Activated CD8-positive, alpha-beta T cell treated with anti-CD3 and anti-CD28 coated beads for 36 hours (primary cell): ENCODE data around the gene MAN1A1. TPM values are rescaled to one million over a fixed set of nuclear protein-coding genes. Genes with fewer than 3 reads are reported as not detected.

ENCODE experiments used
- ATAC-seq: fragments of 200-7000 bp; cut with Tn5 transposase; one replicate; pipeline ENCODE4 v1.10.0; 2021; ENCODE audit warnings: mild to moderate bottlenecking, moderate library complexity
- CTCF ChIA-PET: fragments of 350-600 bp; sonication (Branson Sonifier 250); formaldehyde crosslinking; loops from one replicate; lab custom pipeline; 2021; ENCODE audit warnings: antibody characterized with exemption; lab: Charles Lee
- POLR2A ChIA-PET: fragments of 350-600 bp; sonication (Branson Sonifier 250); formaldehyde crosslinking; loops from one replicate; lab custom pipeline; 2021; ENCODE audit warnings: antibody characterized with exemption; lab: Charles Lee
- DNase-seq: peaks from one replicate; pipeline ENCODE4 v3.0.0-alpha.2; 2020
- H3K27ac Mint-ChIP-seq: one replicate; pipeline ENCODE4 v1.8.0; 2021; ENCODE audit warnings: mild to moderate bottlenecking, mixed read lengths
- H3K27me3 Mint-ChIP-seq: one replicate; pipeline ENCODE4 v1.8.0; 2021; ENCODE audit warnings: mixed read lengths
- H3K36me3 Mint-ChIP-seq: one replicate; pipeline ENCODE4 v1.8.0; 2021; ENCODE audit warnings: low read depth, mixed read lengths
- H3K4me1 Mint-ChIP-seq: one replicate; pipeline ENCODE4 v1.8.0; 2021; ENCODE audit warnings: low read depth, mixed read lengths
- H3K4me3 Mint-ChIP-seq: one replicate; pipeline ENCODE4 v1.8.0; 2021; ENCODE audit warnings: mild to moderate bottlenecking, moderate library complexity, mixed read lengths
- H3K9me3 Mint-ChIP-seq: one replicate; pipeline ENCODE4 v1.8.0; 2021; ENCODE audit warnings: mixed read lengths
- intact Hi-C: fragments of 100-400 bp; cut with micrococcal nuclease; formaldehyde crosslinking; loops from one replicate; pipeline ENCODE4 v1.10.0; 2022
- total RNA-seq, 2 experiments: library from RNA; stranded (reverse); gene quantifications; one replicate each; pipeline ENCODE4 v1.2.3, GENCODE V29; 2021
- TF ChIP-seq, protein P1 (sequence below): fragments of 200-600 bp; IDR thresholded peaks from one replicate; pipeline ENCODE4 v1.8.0; 2022; ENCODE audit warnings: antibody characterized with exemption, mild to moderate bottlenecking

Gene MAN1A1
- total RNA-seq, 2 experiments from 2014 or later: 18.5 to 19.4 TPM

DNA sequence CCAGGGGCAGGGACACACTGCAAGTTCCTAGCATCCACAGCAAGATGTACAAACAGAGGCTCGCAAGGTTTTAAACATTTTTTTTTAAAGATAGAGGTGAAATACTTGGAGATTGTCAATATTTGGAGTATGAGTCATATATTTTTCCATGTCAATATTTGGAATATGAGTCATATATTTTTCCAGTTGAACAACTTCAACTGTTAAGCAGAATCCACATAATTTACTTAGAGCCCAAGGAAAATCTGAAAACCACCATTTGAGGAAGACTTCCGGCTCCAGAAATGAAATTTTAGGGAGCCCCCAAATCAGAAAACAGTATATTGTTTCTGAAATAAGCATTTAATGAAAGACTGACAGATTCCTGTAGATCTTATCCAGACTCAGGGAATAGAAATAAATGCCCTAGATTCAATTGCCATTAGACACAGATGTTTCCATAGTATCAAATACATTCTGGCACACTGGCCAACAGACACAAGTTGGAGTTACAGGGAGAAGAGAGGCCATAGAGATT is 219.5 kb downstream of the MAN1A1 start:
- Mint-ChIP-seq H3K27ac (no peak overlapping the region), H3K36me3 (no peaks in the 10 kb centered on the region), H3K4me3 (no peak overlapping the region), H3K27me3 (peaks cover 2% of the 10 kb centered on the region), H3K9me3 (no peaks in the 10 kb centered on the region), H3K4me1 (peaks cover 7% of the 10 kb centered on the region)
- POLR2A ChIA-PET: interaction anchor here (1.1 kb wide), 1 partner anchor 18 kb away, joined by 3 read pairs; no protein-coding TSS in a partner anchor
- DNase-seq (no peak), ATAC-seq (no peak)
- intact Hi-C loops: no loop called here
- TF ChIP-seq, protein P1, sequence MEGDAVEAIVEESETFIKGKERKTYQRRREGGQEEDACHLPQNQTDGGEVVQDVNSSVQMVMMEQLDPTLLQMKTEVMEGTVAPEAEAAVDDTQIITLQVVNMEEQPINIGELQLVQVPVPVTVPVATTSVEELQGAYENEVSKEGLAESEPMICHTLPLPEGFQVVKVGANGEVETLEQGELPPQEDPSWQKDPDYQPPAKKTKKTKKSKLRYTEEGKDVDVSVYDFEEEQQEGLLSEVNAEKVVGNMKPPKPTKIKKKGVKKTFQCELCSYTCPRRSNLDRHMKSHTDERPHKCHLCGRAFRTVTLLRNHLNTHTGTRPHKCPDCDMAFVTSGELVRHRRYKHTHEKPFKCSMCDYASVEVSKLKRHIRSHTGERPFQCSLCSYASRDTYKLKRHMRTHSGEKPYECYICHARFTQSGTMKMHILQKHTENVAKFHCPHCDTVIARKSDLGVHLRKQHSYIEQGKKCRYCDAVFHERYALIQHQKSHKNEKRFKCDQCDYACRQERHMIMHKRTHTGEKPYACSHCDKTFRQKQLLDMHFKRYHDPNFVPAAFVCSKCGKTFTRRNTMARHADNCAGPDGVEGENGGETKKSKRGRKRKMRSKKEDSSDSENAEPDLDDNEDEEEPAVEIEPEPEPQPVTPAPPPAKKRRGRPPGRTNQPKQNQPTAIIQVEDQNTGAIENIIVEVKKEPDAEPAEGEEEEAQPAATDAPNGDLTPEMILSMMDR: peak; percentile 10
- CTCF ChIA-PET: interaction anchor here (0.6 to 2.1 kb wide), 35 partner anchors 8 to 926 kb away, joined by 3 to 29 read pairs (median 4); no protein-coding TSS in a partner anchor

DNA sequence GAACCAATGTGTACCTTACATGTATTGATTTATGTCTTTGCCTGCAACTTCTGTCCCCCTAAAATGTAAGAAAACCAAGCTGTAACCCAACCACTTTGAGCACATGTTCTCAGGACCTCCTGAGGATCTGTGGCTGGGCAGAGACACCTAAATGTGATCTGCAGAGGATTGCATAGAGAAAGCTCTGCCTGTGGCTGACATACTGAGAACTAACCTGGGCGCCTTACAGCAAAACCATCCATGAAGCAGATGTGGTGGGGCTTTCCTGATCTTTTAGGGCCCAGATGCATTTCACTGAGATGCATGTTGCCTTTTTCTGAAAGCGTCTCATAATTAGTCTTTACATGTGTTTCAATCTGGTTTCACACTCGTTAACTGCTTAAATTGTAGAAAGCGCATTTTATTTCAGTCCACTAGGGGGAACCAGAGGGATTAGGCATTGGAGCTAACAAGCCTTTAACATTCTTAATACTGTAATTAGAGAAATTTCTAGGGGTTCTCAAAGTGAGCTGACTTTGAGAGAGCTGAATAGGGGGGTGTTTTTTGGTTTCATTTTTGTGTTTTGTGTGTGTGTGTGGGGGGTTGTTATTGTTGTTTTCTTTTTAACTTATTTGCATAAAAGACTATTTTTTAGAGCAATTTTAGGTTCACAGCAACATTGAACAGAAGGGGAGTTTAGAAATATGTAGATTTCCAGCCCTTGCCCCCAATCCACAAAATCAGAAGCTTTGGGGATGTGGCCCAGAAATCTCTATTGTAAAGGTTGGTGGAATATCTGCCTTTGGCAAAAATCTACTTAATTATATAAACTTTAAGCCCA is 220.2 kb downstream of the MAN1A1 start:
- CTCF ChIA-PET: interaction anchor here (0.6 to 2.1 kb wide), 39 partner anchors 9 to 927 kb away, joined by 3 to 29 read pairs (median 4); no protein-coding TSS in a partner anchor
- H3K27ac Mint-ChIP-seq: no peak overlapping the region
- POLR2A ChIA-PET: interaction anchor here (1.1 kb wide), 1 partner anchor 18 kb away, joined by 3 read pairs; no protein-coding TSS in a partner anchor
- TF ChIP-seq, protein P1: peak; percentile 80
- H3K4me3 Mint-ChIP-seq: no peak overlapping the region
- H3K36me3 Mint-ChIP-seq: no peaks in the 10 kb centered on the region
- H3K9me3 Mint-ChIP-seq: no peaks in the 10 kb centered on the region
- peaks cover 2% of the 10 kb centered on the region for H3K27me3 Mint-ChIP-seq
- ATAC-seq: peak; percentile 80
- intact Hi-C loops: no loop called here
- H3K4me1 Mint-ChIP-seq: peaks cover 7% of the 10 kb centered on the region
- DNase-seq: peak; percentile 13

DNA sequence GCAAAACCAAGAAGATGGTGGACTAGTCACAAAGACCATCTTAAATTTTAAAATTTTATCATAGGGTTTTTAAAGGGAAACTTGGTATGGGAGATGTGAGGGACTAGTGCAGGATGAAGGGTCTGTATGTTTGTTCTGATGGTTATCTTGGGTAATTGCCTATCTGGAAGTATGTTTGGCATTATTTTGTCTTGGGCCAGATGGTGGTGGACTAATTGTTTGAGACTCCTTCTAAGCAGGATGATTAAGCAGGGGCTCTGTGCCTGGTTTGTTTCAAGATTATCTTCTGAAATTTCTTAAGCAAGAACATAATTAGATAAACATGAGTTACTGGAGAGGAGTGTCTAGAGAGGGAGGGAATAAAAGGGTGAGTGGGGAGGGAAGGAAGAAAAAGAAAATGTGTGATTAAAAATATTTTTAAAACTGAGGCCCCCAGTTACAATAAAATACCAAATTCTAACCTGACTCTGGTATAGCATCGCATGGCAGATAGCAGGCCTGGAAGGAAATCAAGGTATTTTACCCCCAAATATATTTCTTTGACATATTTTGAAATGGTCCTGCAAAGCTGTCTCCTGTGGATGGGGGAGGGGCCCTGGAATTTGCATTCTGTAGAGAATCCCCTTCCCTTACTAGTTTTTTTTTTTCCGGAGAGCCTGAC is 221.2 kb downstream of the MAN1A1 start:
- Mint-ChIP-seq H3K9me3 (no peaks in the 10 kb centered on the region), H3K4me3 (no peak overlapping the region), H3K27me3 (peaks cover 2% of the 10 kb centered on the region), H3K27ac (no peak overlapping the region), H3K4me1 (peaks cover 7% of the 10 kb centered on the region), H3K36me3 (no peaks in the 10 kb centered on the region)
- ChIA-PET POLR2A (no interaction called here), CTCF (interaction anchor here (0.8 to 2.1 kb wide), 21 partner anchors 10 to 222 kb away, joined by 3 to 29 read pairs (median 6); no protein-coding TSS in a partner anchor)
- TF ChIP-seq, protein P1: no peak
- DNase-seq (no peak), ATAC-seq (no peak)
- intact Hi-C loops: no loop called here

- Mint-ChIP-seq H3K9me3 (no peaks in the 10 kb centered on the region), H3K36me3 (no peaks in the 10 kb centered on the region), H3K4me1 (peaks cover 7% of the 10 kb centered on the region), H3K27me3 (peaks cover 2% of the 10 kb centered on the region), H3K27ac (no peak overlapping the region), H3K4me3 (no peak overlapping the region)
- CTCF ChIA-PET: no interaction called here
- TF ChIP-seq, protein P1: no peak
- intact Hi-C loops: no loop called here
- DNase-seq: no peak
- no peak for ATAC-seq
- POLR2A ChIA-PET: no interaction called here
Measured at GRCh38 chr6:119127627-119128026, 221.9 kb downstream of the MAN1A1 start.
